Measurements from ENCODE around the gene LRP5.

- TF ChIP-seq POLR2A (IDR thresholded peaks at IDR 0.05), result no peak
- no peak for TF ChIP-seq CTCF (IDR thresholded peaks at IDR 0.05)
Measured at GRCh38 chr11:68326334-68327215, 14.2 kb downstream of the LRP5 start.

All from adrenal gland (tissue), 5 donors.